Measurements from ENCODE around the gene POP7.

The POP7 gene

DNA sequence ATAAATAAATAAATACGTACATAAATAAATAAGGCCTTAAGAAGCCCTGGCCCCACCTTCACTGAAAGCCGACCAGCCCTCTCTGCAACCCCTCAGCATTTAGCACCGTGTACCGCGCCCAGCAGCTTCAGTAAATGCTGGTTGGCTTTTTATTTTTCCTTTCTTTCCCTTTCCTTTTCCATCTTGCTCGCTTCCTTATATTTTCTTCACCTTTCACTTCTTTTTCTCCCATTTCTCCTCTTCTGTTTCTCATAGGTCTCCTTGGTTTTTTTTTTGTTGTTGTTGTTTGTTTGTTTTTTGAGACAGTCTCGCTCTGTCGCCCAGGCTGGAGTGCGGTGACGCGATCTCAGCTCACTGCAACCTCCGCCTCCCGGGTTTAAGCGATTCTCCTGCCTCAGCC is 38.7 kb downstream of the POP7 start:
- no peak for TF ChIP-seq ZFX (IDR thresholded peaks at IDR 0.05; ENCODE audit: borderline replicate concordance)
- no peak for TF ChIP-seq CTCF (IDR thresholded peaks at IDR 0.05)
- no peak overlapping the region for H3K27ac ChIP-seq

GRCh38 chr7:100745184-100745583 is 39.3 kb downstream of the POP7 start:
- H3K27ac ChIP-seq, result no peak overlapping the region
- TF ChIP-seq ZFX (IDR thresholded peaks at IDR 0.05; ENCODE audit: borderline replicate concordance) (no peak), CTCF (IDR thresholded peaks at IDR 0.05) (no peak)

- no peak for TF ChIP-seq CTCF (IDR thresholded peaks at IDR 0.05)
- TF ChIP-seq ZFX (IDR thresholded peaks at IDR 0.05; ENCODE audit: borderline replicate concordance), result no peak
- no peak overlapping the region for H3K27ac ChIP-seq
Measured at GRCh38 chr7:100752994-100753393, 47.1 kb downstream of the POP7 start.

GRCh38 chr7:100753750-100754149 is 47.8 kb downstream of the POP7 start:
- TF ChIP-seq CTCF (IDR thresholded peaks at IDR 0.05), result no peak
- TF ChIP-seq ZFX (IDR thresholded peaks at IDR 0.05; ENCODE audit: borderline replicate concordance), result no peak
- H3K27ac ChIP-seq, result no peak overlapping the region
